ENCODE results near the gene CERS1.

DNA sequence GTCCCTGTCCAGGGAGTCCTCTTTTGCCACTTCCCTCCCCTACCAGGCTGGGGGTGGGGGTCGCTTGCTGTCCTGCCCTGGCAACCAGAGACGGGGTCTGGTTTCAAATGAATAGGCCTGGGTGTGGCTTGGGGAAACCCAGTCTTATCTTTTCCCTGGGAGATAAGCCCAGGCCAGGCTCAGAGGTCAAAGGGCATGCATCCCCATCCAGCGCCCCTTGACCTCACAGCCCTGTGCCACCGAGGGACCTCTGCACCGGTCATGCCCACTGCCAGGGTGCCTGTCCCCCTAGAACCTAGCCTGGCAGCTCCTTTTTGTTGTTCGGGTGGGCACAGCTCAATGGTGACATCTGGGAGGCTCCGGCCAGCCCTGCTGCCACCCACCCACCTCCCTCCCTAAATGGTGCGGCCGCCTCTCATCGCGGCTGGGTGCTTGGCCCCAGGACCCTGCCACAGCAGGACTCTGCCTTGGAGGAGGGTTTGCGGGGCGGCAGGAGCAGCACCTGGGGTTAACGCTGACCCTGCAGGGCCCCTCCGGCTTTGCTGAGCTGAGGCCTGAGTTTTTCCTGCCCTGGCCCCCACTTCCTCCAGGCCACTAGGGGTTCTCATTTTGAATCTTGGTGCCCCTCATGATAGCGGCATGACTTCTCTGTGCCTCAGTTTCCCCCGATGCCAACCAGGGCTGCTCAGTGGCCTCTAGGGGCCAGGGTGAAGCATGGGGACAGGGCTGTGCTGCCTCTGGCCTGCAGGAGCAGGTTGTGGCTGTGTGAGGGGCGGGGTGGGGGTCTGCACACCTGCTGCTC is 2.9 kb upstream of the CERS1 start:
- TF ChIP-seq CTCF (IDR thresholded peaks at IDR 0.05; ENCODE audit: low read depth, low read length, poor library complexity, severe bottlenecking) (no peak), EZH2phosphoT487 (IDR thresholded peaks at IDR 0.05; ENCODE audit: borderline replicate concordance, low read length) (no peak)

Measured in DOHH2 (cell line).